ENCODE measurements around the gene RNF157. TPM values are rescaled to one million over a fixed set of nuclear protein-coding genes. Genes with fewer than 3 reads are reported as not detected.
A peak's percentile ranks its signal among the peaks of the same experiment; 100 is the strongest.

Gene RNF157
- total RNA-seq, 1 donor: 0.36 TPM

DNA sequence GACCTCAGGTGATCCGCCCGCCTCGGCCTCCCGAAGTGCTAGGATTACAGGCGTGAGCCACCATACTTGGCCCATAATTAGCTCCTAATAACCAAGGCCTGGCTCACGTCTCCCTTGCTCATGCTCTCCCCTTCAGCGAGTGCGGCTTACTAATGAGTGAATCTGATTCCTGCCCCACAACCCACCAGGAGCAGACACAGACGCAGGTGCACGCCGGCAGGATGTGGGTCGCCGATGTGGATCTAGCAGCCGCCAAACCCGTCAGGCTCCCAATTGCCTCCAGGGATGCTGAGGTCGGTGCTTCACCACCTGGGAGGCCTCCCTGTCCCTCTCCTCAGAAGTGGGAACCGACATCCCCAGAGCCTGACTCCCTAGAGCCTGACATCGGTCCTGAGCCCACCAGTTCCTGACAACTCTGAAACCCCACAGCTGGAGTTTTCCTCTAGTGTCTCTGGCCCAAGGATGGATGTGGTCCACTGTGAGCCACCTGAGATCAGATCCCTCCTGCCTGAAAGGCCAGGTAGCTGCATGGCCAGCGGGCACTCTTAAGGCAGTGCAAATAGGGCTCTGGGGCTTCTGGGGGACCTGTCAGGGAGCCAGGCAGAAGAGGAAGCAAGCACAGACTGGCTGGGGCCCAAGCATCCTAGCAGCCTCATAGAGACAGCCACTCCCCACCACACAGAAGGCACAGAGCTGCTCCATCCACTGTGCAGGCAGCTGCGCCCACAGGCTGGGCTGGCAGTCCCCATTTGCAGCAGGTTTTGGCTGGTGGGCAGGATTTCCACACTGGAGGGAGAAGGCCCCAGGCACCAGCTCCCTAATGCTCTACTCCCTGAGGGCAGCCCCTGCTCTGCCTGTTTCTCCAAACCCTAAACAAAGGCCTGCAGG is 147.5 kb downstream of the RNF157 start:
- DNase-seq (ENCODE audit: insufficient read length, low spot score, missing footprints): peak; percentile 37
- Histone ChIP-seq H2AFZ (ENCODE audit: low read length) (no peak overlapping the region), H3K36me3 (ENCODE audit: insufficient read depth, low read length) (peaks cover 61% of the 10 kb centered on the region), H3K4me2 (ENCODE audit: insufficient read depth, low read length) (no peak overlapping the region), H3K4me1 (ENCODE audit: insufficient read depth, low read length) (peaks cover 5% of the 10 kb centered on the region), H3K27ac (ENCODE audit: low read depth, low read length) (no peak overlapping the region), H3K79me2 (ENCODE audit: insufficient read depth, low read length) (peaks cover 8% of the 10 kb centered on the region), H4K20me1 (ENCODE audit: insufficient read depth, low read length) (peaks cover 25% of the 10 kb centered on the region), H3K27me3 (ENCODE audit: insufficient read depth, low read length) (no peaks in the 10 kb centered on the region), H3K4me3 (ENCODE audit: insufficient read depth, low read length) (no peak overlapping the region), H3K9me3 (ENCODE audit: low read depth, low read length) (no peaks in the 10 kb centered on the region)
- TF ChIP-seq, protein P1, sequence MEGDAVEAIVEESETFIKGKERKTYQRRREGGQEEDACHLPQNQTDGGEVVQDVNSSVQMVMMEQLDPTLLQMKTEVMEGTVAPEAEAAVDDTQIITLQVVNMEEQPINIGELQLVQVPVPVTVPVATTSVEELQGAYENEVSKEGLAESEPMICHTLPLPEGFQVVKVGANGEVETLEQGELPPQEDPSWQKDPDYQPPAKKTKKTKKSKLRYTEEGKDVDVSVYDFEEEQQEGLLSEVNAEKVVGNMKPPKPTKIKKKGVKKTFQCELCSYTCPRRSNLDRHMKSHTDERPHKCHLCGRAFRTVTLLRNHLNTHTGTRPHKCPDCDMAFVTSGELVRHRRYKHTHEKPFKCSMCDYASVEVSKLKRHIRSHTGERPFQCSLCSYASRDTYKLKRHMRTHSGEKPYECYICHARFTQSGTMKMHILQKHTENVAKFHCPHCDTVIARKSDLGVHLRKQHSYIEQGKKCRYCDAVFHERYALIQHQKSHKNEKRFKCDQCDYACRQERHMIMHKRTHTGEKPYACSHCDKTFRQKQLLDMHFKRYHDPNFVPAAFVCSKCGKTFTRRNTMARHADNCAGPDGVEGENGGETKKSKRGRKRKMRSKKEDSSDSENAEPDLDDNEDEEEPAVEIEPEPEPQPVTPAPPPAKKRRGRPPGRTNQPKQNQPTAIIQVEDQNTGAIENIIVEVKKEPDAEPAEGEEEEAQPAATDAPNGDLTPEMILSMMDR (IDR thresholded peaks at IDR 0.05; ENCODE audit: extremely low read depth, low read depth, low read length): no peak

Small RNA genes lying within 50 kb of the gene (small RNA-seq; reads per million reads assigned to genes)
- gene ATP5MGP6 (not detected), gene MIR6868 (not detected)

Other genes with a start within 250 kb of the RNF157 start
- gene CDK3, start 239.6 kb downstream of the RNF157 start, total RNA-seq: 0.72 and 0.88 TPM in 2 replicates
- gene EVPL, start 213.2 kb downstream of the RNF157 start, total RNA-seq: not detected in 2 replicates
- 22.7 and 25.3 TPM in 2 replicates for gene SRP68, start 168.0 kb downstream of the RNF157 start, total RNA-seq
- gene GALR2, start 165.7 kb downstream of the RNF157 start, total RNA-seq: 0.29 TPM in 1 of 2 replicates, not detected in the other
- gene ZACN, start 161.3 kb downstream of the RNF157 start, total RNA-seq: not detected in 2 replicates
- 102 TPM in 2 replicates for gene EXOC7, start 136.7 kb downstream of the RNF157 start, total RNA-seq
- not detected in 2 replicates for gene FOXJ1, start 99.2 kb downstream of the RNF157 start, total RNA-seq
- gene UBALD2, start 24.9 kb upstream of the RNF157 start, total RNA-seq: 3.8 and 5.1 TPM in 2 replicates
- 2.9 and 3.6 TPM in 2 replicates for gene QRICH2, start 67.8 kb upstream of the RNF157 start, total RNA-seq
- gene PRPSAP1, start 113.4 kb upstream of the RNF157 start, total RNA-seq: 79.6 and 82.2 TPM in 2 replicates
- gene SPHK1, start 144.1 kb upstream of the RNF157 start, total RNA-seq: 112 and 142 TPM in 2 replicates
- 17.7 and 19.5 TPM in 2 replicates for gene UBE2O, start 212.7 kb upstream of the RNF157 start, total RNA-seq
- not detected in 2 replicates for gene AANAT, start 227.1 kb upstream of the RNF157 start, total RNA-seq

Measured in osteoblast (primary cell).